Ectodermal cell (in vitro differentiated cells): ENCODE data around the gene ERFE.

Experiments
- H3K27ac ChIP-seq: 2 replicates; pipeline ENCODE4 v1.7.0; 2013; ENCODE audit warnings: mild to moderate bottlenecking, low read depth, low read length; ENCODE audit not compliant: insufficient read depth, poor library complexity, severe bottlenecking
- H3K27me3 ChIP-seq: 2 replicates; pipeline ENCODE4 v1.7.0; 2013; ENCODE audit warnings: mild to moderate bottlenecking, low read length; ENCODE audit not compliant: insufficient read depth, control insufficient read depth, poor library complexity, severe bottlenecking
- H3K36me3 ChIP-seq: one replicate; pipeline ENCODE4 v1.7.0; 2013; ENCODE audit warnings: low read length; ENCODE audit not compliant: control insufficient read depth, insufficient read depth
- H3K4me1 ChIP-seq: one replicate; pipeline ENCODE4 v1.7.0; 2013; ENCODE audit warnings: low read length; ENCODE audit not compliant: control insufficient read depth, insufficient read depth
- H3K4me3 ChIP-seq: 2 replicates; pipeline ENCODE4 v1.7.0; 2013; ENCODE audit warnings: low read depth, low read length, control low read depth; ENCODE audit not compliant: insufficient read depth
- H3K9me3 ChIP-seq: 2 replicates; pipeline ENCODE4 v1.7.0; 2013; ENCODE audit warnings: mild to moderate bottlenecking, low read length, moderate library complexity; ENCODE audit not compliant: control insufficient read depth
- WGBS, 2 experiments: methylation state at CpG; one replicate each; pipeline ENCODE4 v1.1.7; 2013; ENCODE audit warnings: missing lambda C conversion rate in 2 of 2; 5-methylcytosine and 5-hydroxymethylcytosine counted together

ERFE gene

GRCh38 chr2:238157506-238158017, 1.2 kb upstream of the ERFE start:
- 79 to 80% methylated on average over 13 to 14 of the region's 14 CpGs for WGBS, 2 experiments
- no peaks in the 10 kb centered on the region for H3K36me3 ChIP-seq
- no peaks in the 10 kb centered on the region for H3K9me3 ChIP-seq
- no peak overlapping the region for H3K4me3 ChIP-seq
- H3K27ac ChIP-seq, result no peak overlapping the region
- peaks cover 11% of the 10 kb centered on the region for H3K4me1 ChIP-seq
- H3K27me3 ChIP-seq, result peaks cover 42% of the 10 kb centered on the region

- H3K27ac ChIP-seq, result no peak overlapping the region
- H3K4me1 ChIP-seq, result peaks cover 11% of the 10 kb centered on the region
- peaks cover 47% of the 10 kb centered on the region for H3K27me3 ChIP-seq
- 67 to 79% methylated on average over 21 of the region's 21 CpGs for WGBS, 2 experiments
- H3K36me3 ChIP-seq, result no peaks in the 10 kb centered on the region
- no peaks in the 10 kb centered on the region for H3K9me3 ChIP-seq
- H3K4me3 ChIP-seq, result no peak overlapping the region
These were observed 707 bp upstream of the ERFE start for GRCh38 chr2:238158018-238158508.

- Histone ChIP-seq H3K27me3 (peaks cover 57% of the 10 kb centered on the region), H3K27ac (no peak overlapping the region), H3K9me3 (no peaks in the 10 kb centered on the region), H3K4me1 (peaks cover 11% of the 10 kb centered on the region), H3K36me3 (no peaks in the 10 kb centered on the region), H3K4me3 (no peak overlapping the region)
- 3 to 4% methylated on average over 52 of the region's 52 CpGs for WGBS, 2 experiments
These were observed 335 bp downstream of the ERFE start for GRCh38 chr2:238159071-238159539.

- peaks cover 63% of the 10 kb centered on the region for H3K27me3 ChIP-seq
These were observed 963 bp downstream of the ERFE start for GRCh38 chr2:238159661-238160205.

GRCh38 chr2:238160206-238161129, 1.7 kb downstream of the ERFE start:
- peaks cover 7% of the 10 kb centered on the region for H3K4me1 ChIP-seq
- H3K4me3 ChIP-seq, result no peak overlapping the region
- WGBS, 2 experiments, result 74 to 75% methylated on average over 23 of the region's 23 CpGs
- H3K27ac ChIP-seq, result no peak overlapping the region
- H3K36me3 ChIP-seq, result no peaks in the 10 kb centered on the region
- H3K27me3 ChIP-seq, result peaks cover 71% of the 10 kb centered on the region
- no peaks in the 10 kb centered on the region for H3K9me3 ChIP-seq

More at GRCh38 chr2:238159661-238160205, 963 bp downstream of the ERFE start:
- H3K27ac ChIP-seq, result no peak overlapping the region
- H3K36me3 ChIP-seq, result no peaks in the 10 kb centered on the region
- no peak overlapping the region for H3K4me3 ChIP-seq
- peaks cover 11% of the 10 kb centered on the region for H3K4me1 ChIP-seq
- H3K9me3 ChIP-seq, result no peaks in the 10 kb centered on the region
- WGBS, 2 experiments, result 68 to 69% methylated on average over 10 of the region's 10 CpGs

GRCh38 chr2:238161291-238162051, 2.7 kb downstream of the ERFE start:
- Histone ChIP-seq H3K4me3 (no peak overlapping the region), H3K4me1 (peaks cover 5% of the 10 kb centered on the region), H3K27me3 (peaks cover 76% of the 10 kb centered on the region), H3K36me3 (no peaks in the 10 kb centered on the region), H3K27ac (no peak overlapping the region), H3K9me3 (no peaks in the 10 kb centered on the region)
- WGBS, 2 experiments, result 91 to 92% methylated on average over 21 of the region's 21 CpGs

- Histone ChIP-seq H3K27me3 (peaks cover 76% of the 10 kb centered on the region), H3K9me3 (no peaks in the 10 kb centered on the region), H3K36me3 (no peaks in the 10 kb centered on the region), H3K4me1 (peaks cover 5% of the 10 kb centered on the region), H3K4me3 (no peak overlapping the region), H3K27ac (no peak overlapping the region)
- whole genome bisulfite sequencing, 2 experiments, result 89 to 91% methylated on average over 14 of the region's 14 CpGs
These were observed 3.6 kb downstream of the ERFE start for GRCh38 chr2:238162251-238162845.

- 75 to 81% methylated on average over 15 of the region's 15 CpGs for WGBS, 2 experiments
- Histone ChIP-seq H3K27ac (no peak overlapping the region), H3K36me3 (no peaks in the 10 kb centered on the region), H3K4me3 (no peak overlapping the region), H3K27me3 (peaks cover 76% of the 10 kb centered on the region), H3K4me1 (peaks cover 5% of the 10 kb centered on the region), H3K9me3 (no peaks in the 10 kb centered on the region)
These were observed 4.2 kb downstream of the ERFE start for GRCh38 chr2:238162846-238163441.

GRCh38 chr2:238163481-238164198, 4.9 kb downstream of the ERFE start:
- WGBS, 2 experiments, result 8 to 10% methylated on average over 95 of the region's 95 CpGs
- Histone ChIP-seq H3K4me1 (no peaks in the 10 kb centered on the region), H3K9me3 (no peaks in the 10 kb centered on the region), H3K27ac (no peak overlapping the region), H3K27me3 (peaks cover 70% of the 10 kb centered on the region), H3K4me3 (peak overlapping the region; percentile 27), H3K36me3 (no peaks in the 10 kb centered on the region)
